OCI-LY7 (cell line): ENCODE data around the gene H6PD. TPM values are rescaled to one million over a fixed set of nuclear protein-coding genes. Genes with fewer than 3 reads are reported as not detected.

Experiments
- BruUV-seq: library from RNA; stranded (reverse); fragments of 400-500 nt; replicated peaks from 2 replicates; lab custom pipeline; 2021; lab: Mats Ljungman, UMichigan
- CTCF ChIA-PET: fragments of 300-600 bp; sonication (Branson Sonifier 250); formaldehyde crosslinking; loops from one replicate; lab custom pipeline; 2022; ENCODE audit warnings: antibody characterized with exemption; ENCODE audit not compliant: unreplicated experiment; lab: Charles Lee
- POLR2A ChIA-PET: fragments of 300-600 bp; sonication (Branson Sonifier 250); formaldehyde crosslinking; loops from one replicate; lab custom pipeline; 2022; ENCODE audit warnings: antibody characterized with exemption; lab: Charles Lee
- DNase-seq: peaks from one replicate; pipeline ENCODE4 v3.0.0-alpha.2; 2015; ENCODE audit warnings: low spot score
- H2AFZ ChIP-seq: fragments of 200-600 bp; sonication (generic), shearing (Covaris generic); 2 replicates; pipeline ENCODE4 v1.6.1; 2014; ENCODE audit warnings: mild to moderate bottlenecking, antibody characterized with exemption, low read length, moderate library complexity
- H3K27ac ChIP-seq: fragments of 200-600 bp; sonication (generic); 2 replicates; pipeline ENCODE4 v1.5.1; 2014; ENCODE audit warnings: mixed run types, low read depth, mild to moderate bottlenecking, moderate library complexity, low read length, inconsistent platforms; ENCODE audit not compliant: poor library complexity, severe bottlenecking
- H3K36me3 ChIP-seq: fragments of 200-600 bp; sonication (generic); 2 replicates; pipeline ENCODE4 v1.6.1; 2014; ENCODE audit warnings: mild to moderate bottlenecking, antibody characterized with exemption, low read length, moderate library complexity, mixed read lengths; ENCODE audit not compliant: insufficient read depth
- H3K4me1 ChIP-seq: fragments of 200-600 bp; sonication (generic); 2 replicates; pipeline ENCODE4 v1.5.1; 2014; ENCODE audit warnings: mild to moderate bottlenecking, low read length; ENCODE audit not compliant: insufficient read depth, poor library complexity, severe bottlenecking
- H3K4me2 ChIP-seq: fragments of 200-600 bp; sonication (generic); 2 replicates; pipeline ENCODE4 v1.6.1; 2014; ENCODE audit warnings: mild to moderate bottlenecking, low read length
- H3K4me3 ChIP-seq: fragments of 200-600 bp; sonication (generic); 2 replicates; pipeline ENCODE4 v1.5.1; 2014; ENCODE audit warnings: mild to moderate bottlenecking, low read depth, low read length; ENCODE audit not compliant: poor library complexity, severe bottlenecking
- H3K79me2 ChIP-seq: fragments of 200-600 bp; sonication (generic); 2 replicates; pipeline ENCODE4 v1.6.1; 2016; ENCODE audit warnings: low read depth, mild to moderate bottlenecking, low read length, moderate library complexity, mixed read lengths; ENCODE audit not compliant: insufficient read depth
- H3K9me2 ChIP-seq: fragments of 200-600 bp; sonication (generic); 2 replicates; pipeline ENCODE4 v1.6.1; 2016; ENCODE audit warnings: mild to moderate bottlenecking, low read length, mixed read lengths; ENCODE audit not compliant: insufficient read depth
- H3K9me3 ChIP-seq: fragments of 200-600 bp; sonication (generic); 2 replicates; pipeline ENCODE4 v1.6.1; 2014; ENCODE audit warnings: mild to moderate bottlenecking, mixed run types, low read length, mixed read lengths
- H4K20me1 ChIP-seq: fragments of 200-600 bp; sonication (generic); 2 replicates; pipeline ENCODE4 v1.6.1; 2014; ENCODE audit warnings: mild to moderate bottlenecking, antibody characterized with exemption, low read length, moderate library complexity, mixed read lengths; ENCODE audit not compliant: insufficient read depth
- EZH2phosphoT487 ChIP-seq: fragments of 200-600 bp; sonication (generic); IDR thresholded peaks from 2 replicates; pipeline ENCODE4 v1.6.1; 2018; ENCODE audit warnings: low read depth, borderline replicate concordance, mild to moderate bottlenecking, mixed run types, antibody characterized with exemption, low read length, moderate library complexity, mixed read lengths
- intact Hi-C: fragments of 100-400 bp; cut with micrococcal nuclease; formaldehyde crosslinking; loops from one replicate; pipeline ENCODE4 v1.10.0; 2022; ENCODE audit not compliant: unreplicated experiment
- total RNA-seq, 2 experiments: library from RNA; depleted of rRNA in 1 of 2; stranded (reverse); fragments of >200 nt in 1 of 2; shearing (Covaris generic) in 1 of 2; gene quantifications; 2 replicates each; pipeline ENCODE4 v1.2.3, GENCODE V29; 2014 to 2022
- TF ChIP-seq, protein P1 (sequence below): fragments of 200-600 bp; sonication (generic); conservative IDR thresholded peaks from 2 replicates; pipeline ENCODE4 v1.5.1; 2014; ENCODE audit warnings: mild to moderate bottlenecking, antibody characterized with exemption, low read length, moderate library complexity, mixed read lengths

H6PD gene
- total RNA-seq, 2 experiments from 2014 or later = 8.5 to 22.1 TPM

GRCh38 chr1:9240914-9241820, 6.6 kb downstream of the H6PD start:
- TF ChIP-seq, protein P1, sequence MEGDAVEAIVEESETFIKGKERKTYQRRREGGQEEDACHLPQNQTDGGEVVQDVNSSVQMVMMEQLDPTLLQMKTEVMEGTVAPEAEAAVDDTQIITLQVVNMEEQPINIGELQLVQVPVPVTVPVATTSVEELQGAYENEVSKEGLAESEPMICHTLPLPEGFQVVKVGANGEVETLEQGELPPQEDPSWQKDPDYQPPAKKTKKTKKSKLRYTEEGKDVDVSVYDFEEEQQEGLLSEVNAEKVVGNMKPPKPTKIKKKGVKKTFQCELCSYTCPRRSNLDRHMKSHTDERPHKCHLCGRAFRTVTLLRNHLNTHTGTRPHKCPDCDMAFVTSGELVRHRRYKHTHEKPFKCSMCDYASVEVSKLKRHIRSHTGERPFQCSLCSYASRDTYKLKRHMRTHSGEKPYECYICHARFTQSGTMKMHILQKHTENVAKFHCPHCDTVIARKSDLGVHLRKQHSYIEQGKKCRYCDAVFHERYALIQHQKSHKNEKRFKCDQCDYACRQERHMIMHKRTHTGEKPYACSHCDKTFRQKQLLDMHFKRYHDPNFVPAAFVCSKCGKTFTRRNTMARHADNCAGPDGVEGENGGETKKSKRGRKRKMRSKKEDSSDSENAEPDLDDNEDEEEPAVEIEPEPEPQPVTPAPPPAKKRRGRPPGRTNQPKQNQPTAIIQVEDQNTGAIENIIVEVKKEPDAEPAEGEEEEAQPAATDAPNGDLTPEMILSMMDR = no peak
- Histone ChIP-seq H3K36me3 (no peaks in the 10 kb centered on the region), H2AFZ (no peak overlapping the region), H3K9me3 (no peaks in the 10 kb centered on the region), H3K4me1 (peaks cover 14% of the 10 kb centered on the region), H3K4me3 (no peak overlapping the region), H3K27ac (no peak overlapping the region), H3K4me2 (no peak overlapping the region), H3K9me2 (no peaks in the 10 kb centered on the region), H4K20me1 (no peaks in the 10 kb centered on the region), H3K79me2 (no peaks in the 10 kb centered on the region)
- CTCF ChIA-PET = no interaction called here
- BruUV-seq = no TSS peak
- POLR2A ChIA-PET = interaction anchor here (0.6 kb wide), 1 partner anchor 285 kb away, joined by 3 read pairs; no protein-coding TSS in a partner anchor
- no peak for DNase-seq
- intact Hi-C loops = no loop called here

DNA sequence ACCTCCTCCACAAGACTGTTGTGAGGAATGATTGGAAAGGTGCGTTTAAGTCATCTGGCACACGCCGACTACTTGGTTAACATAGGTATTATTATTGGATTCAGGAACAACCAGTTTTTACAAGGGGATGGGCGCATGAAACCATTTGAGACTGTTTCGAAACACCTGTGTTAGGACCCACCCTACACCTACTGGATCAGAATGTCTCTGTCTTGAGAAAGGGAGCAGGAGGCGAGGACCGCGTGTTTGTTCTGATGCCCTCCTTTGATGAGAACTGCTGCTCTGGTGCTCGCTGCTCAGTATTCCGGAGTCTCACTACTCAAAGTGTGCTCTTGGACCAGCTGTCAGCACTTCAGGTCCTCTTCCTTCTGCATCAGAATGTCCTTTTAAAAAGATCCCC, 7.3 kb downstream of the H6PD start:
- TF ChIP-seq EZH2phosphoT487 = no peak
- H2AFZ ChIP-seq = no peak overlapping the region
- no TSS peak for BruUV-seq
- H3K9me2 ChIP-seq = no peaks in the 10 kb centered on the region
- no peaks in the 10 kb centered on the region for H4K20me1 ChIP-seq
- no peak overlapping the region for H3K4me3 ChIP-seq
- H3K4me1 ChIP-seq = peaks cover 14% of the 10 kb centered on the region
- H3K79me2 ChIP-seq = no peaks in the 10 kb centered on the region
- ChIA-PET CTCF (no interaction called here), POLR2A (no interaction called here)
- no peaks in the 10 kb centered on the region for H3K9me3 ChIP-seq
- no peaks in the 10 kb centered on the region for H3K36me3 ChIP-seq
- H3K4me2 ChIP-seq = no peak overlapping the region
- intact Hi-C loops = no loop called here
- no peak overlapping the region for H3K27ac ChIP-seq
- DNase-seq = no peak

- H3K4me2 ChIP-seq = no peak overlapping the region
- CTCF ChIA-PET = no interaction called here
Measured at GRCh38 chr1:9242338-9242969, 7.9 kb downstream of the H6PD start.

More at GRCh38 chr1:9242338-9242969, 7.9 kb downstream of the H6PD start:
- no peak for TF ChIP-seq EZH2phosphoT487
- TF ChIP-seq, protein P1 = no peak
- POLR2A ChIA-PET = no interaction called here
- intact Hi-C loops = no loop called here
- H3K27ac ChIP-seq = no peak overlapping the region
- no peaks in the 10 kb centered on the region for H3K9me2 ChIP-seq
- no peaks in the 10 kb centered on the region for H4K20me1 ChIP-seq
- no peaks in the 10 kb centered on the region for H3K36me3 ChIP-seq
- no peaks in the 10 kb centered on the region for H3K79me2 ChIP-seq
- peaks cover 14% of the 10 kb centered on the region for H3K4me1 ChIP-seq
- no peak for DNase-seq
- H3K9me3 ChIP-seq = no peaks in the 10 kb centered on the region
- H3K4me3 ChIP-seq = no peak overlapping the region
- no peak overlapping the region for H2AFZ ChIP-seq
- no TSS peak for BruUV-seq
